Measurements from ENCODE around the gene POC1A.

Gene POC1A

DNA sequence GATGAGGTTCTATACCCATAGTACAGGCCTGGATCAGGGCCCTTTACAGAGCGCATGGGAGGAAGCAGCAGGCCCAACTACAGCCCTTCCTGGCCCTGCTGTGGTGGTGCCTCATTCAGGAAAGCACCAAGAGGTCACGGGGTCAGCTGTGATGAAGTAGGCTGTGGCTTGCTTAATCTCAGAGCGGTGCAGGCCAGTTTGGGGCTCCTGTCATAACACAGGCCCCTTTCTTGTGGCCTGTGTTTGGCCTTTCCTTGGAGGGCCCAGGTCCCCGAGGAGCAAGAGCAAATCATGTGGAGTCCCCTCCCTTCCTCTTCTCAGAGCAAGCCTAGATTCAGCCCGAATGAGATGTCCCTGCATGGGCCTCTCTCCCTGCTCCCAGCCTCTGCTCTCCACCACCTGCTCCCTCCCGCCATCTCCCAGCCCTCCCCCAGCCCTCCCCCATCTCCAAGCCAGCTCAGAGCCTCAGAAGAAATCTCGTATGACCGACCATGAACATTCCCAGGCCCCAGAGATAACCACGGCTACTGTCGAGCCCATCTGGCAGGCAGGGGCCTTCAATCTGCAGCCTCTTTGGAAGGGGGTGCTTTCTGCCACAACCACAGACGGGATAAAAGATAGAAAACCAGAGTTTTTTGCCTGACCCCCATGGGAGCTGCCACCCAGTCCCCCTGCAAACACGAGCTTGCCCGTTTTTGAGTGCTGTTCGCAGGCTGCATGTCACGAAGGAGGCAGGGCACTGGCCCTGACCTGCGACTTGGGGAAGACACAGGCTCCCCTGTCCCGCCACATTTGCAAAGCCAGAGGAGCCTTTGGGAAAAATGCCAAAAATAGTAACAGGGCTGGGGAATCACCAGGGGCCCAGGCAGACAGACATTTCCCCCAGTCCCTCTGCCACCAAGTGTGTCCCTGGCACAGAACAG lies 65.5 kb downstream of the POC1A start:
- no peak for TF ChIP-seq CTCF (IDR thresholded peaks at IDR 0.05)

GRCh38 chr3:52087731-52088130 lies 66.5 kb downstream of the POC1A start:
- no peak for TF ChIP-seq CTCF (IDR thresholded peaks at IDR 0.05)

- no peak for TF ChIP-seq CTCF (IDR thresholded peaks at IDR 0.05)
Observed at GRCh38 chr3:52086976-52087663, 67.1 kb downstream of the POC1A start.

DNA sequence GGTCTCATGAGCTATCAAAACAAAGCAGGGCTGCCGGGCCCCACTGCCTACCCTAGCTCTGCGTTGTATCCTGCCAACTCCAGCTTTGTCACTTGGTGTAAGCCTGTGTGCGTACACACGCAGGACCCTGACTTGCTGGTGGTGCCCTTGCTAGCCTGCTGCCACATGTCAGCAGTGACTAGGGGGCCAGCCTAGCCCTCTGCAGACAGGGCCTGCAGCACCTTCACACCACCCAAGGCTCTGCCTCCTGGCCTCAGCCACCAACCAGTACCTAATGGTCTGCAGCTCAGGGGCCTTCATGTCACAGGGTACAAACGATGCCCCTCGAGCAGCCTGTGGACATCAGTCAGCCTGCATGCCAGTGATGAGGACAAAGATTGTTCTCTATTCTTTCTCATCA lies 67.8 kb downstream of the POC1A start:
- no peak for TF ChIP-seq CTCF (IDR thresholded peaks at IDR 0.05)

DNA sequence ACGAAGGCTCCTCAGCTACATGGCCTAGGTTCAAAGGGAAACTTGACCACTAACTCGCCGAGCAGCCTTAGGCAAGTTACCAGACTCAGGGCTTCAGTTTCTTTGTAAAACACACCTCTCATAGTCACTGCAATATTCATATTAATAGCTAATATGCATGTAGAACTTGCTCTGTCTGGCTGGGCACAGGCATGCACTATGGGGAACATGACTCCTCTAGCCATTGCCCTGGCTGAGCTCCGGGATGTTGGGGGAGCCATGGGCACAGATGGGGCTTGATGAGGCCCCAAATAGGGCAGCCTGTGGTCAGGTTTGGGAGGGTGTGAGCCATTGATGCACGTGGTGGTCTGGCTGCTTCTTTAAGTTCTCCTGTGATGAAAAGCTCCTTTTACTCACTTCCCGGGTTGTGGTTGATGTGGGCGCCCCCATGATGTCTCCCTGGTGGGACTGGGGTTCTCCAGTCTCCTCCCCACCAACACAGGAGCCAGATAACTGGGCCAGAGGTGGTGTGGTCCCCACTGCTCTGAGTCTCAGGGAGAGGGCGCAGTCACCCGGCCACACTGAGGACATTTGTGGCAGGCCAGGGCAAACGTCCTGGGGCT lies 68.4 kb downstream of the POC1A start:
- no peak for TF ChIP-seq CTCF (IDR thresholded peaks at IDR 0.05)

DNA sequence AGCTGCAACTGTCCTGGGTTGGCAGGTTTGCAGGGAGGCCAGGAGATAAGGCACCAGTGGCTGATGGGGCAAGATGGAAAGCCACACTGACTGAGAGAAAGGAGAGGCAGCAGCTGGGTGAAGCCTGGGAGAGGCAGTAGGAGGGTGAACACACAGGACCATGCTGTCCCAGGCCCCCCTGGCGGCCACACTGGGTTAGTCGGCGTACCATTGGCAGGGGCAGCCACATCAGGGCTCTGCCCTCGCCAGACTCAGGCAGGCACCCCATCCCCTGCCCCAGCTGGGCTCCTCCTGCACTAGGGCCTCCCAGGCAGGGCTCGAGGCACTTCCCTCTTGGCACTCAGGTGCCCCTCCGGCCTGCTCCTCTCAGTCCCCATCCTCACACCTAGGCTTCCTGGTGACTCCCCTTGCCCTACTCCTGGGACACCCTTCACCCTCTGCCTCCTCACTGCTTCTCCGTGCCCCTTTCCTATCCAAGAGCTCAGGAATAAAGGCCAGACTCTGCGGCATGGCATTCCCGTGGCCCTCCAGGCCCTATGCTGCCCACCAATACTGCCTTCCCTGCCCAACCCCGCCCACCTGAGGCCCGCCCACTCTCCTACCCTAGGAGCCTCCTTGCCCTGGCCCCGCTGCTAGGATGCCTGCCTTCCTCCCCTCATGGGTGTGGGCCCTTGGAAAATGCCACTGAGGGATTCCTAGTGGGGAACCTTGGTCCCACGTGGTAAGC lies 69.1 kb downstream of the POC1A start:
- no peak for TF ChIP-seq CTCF (IDR thresholded peaks at IDR 0.05)

Measured in LNCAP (cell line).